Stimulated activated CD8-positive, alpha-beta memory T cell treated with anti-CD3 and anti-CD28 coated beads, Interleukin-12 subunit alpha, Interleukin-12 subunit beta, amount 100 ng/mL, for 4 hours (primary cell): Measurements from ENCODE around the gene LRRFIP2.
"Not testable (repeated sequence)": the region's sequence is repeated elsewhere in the genome, so short reads cannot be mapped to it uniquely, and the experiment has no call there.

Source experiments
- DNase-seq: peaks from one replicate; pipeline ENCODE4 v3.0.0-alpha.2; 2020; ENCODE audit warnings: low read depth

The LRRFIP2 gene

DNA sequence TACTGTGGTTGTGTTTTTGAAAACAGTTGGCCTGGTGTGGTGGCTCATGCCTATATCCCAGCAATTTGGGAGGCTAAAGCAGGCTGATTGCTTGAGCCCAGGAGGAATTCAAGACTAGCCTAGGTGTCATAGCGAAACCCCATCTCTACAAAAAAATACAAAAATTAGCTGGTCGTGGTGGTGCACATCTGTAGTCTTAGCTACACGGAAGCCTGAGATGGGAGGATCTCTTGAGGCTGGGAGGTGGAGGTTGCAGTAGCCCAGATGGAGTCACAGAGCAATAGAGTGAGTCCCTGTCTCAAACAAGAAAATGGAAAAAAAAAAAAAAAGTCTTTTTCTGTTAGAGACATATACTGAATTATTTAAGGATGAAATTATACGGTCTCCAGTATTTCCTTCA, 14.7 kb upstream of the LRRFIP2 start:
- DNase-seq: no peak

DNA sequence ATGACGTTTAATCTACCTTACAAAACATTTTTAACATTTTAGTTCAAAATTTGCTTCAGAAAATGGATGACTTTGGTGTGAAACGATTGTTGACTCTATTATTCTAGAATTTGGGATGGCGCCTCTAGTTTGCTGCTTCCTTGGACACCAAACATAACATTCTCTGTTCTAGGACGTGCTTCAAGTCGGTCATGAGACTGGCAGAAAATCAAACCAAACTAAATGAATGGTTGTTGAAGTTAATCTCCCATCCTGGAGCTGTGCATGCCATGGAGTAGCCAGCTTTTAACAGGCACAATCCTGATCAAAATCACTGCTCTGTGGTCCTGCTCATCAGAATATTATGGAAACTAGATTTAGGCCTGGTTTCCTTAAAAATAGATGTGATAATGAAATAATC, 9.6 kb upstream of the LRRFIP2 start:
- no peak for DNase-seq

DNA sequence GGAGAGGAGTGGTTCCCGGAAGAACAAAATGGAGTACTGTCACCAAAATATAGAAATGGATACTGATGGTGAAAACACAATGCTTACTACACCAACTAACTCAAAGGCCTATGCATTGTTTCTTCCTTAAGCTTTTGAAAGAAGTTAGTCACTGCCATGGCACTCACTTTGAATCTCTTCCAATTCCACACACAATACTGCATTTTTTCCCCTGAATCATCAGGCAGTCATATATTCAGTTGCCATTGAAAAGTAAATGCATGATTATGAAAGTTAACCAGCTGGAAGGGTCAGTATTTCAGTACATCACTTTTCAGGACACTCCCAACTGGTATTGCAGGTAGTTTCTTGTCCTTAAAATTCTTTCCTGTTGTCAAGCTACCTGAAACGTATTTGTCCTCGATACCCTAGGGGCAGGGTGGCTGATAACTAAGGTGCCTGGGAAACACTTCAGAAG, 9.0 kb upstream of the LRRFIP2 start:
- no peak for DNase-seq

GRCh38 chr3:37182816-37183215, 8.4 kb upstream of the LRRFIP2 start:
- DNase-seq: no peak

DNA sequence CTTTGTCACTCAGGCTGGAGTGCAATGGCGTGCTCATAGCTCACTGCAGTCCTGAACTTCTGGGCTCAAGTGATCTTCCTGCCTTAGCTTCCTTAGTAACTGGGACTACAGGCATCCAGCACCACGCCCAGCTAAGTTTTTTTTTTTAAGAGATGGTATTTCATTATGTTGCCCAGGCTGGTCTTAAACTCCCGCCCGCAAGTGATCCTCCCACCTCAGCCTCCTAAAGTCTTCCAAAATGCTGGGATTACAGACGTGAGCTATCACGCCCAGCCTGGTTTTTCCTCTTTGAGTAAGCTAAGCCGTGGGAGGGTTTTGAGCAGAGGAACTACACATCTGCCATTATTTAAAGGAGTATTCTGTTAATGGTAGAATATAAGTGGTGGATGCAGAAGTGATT, 7.4 kb upstream of the LRRFIP2 start:
- DNase-seq: no peak

DNA sequence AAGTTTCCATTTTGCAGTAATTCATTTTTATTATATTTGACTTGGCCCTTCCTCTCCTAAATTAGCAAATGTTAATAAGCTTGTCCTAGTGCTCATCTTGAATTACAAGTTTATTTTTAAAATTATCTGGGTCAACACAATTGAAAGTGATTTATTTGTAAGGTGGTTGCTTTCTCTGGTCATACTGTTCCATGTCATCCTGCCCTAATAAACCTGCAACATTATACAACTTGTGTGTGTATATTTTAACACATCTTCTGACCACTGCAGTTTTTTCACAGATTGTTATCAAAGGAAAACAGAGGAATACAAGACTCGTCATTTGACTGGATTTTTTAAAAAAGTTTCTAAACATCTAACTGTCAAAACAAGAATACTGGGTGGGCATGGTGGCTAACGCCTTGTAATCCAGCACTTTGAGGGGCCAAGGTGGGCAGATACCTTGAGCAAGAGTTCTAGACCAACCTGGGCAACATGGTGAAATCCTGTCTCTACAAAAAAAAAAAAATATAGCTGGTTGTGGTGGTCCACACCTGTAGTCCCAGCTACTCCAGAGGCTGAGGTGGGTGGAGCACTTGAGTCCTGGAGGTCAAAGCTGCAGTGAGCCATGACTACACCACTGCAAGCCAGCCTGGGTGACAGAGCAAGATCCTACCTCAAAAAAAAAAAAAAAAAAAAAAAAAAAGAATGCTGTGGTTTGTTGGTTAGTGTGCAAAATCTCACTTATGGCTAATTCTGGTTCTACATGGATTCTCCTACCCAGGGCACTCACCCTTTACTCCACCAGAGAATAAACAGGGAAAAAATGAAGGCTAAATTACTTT, 5.0 kb upstream of the LRRFIP2 start:
- DNase-seq: no peak

- no peak for DNase-seq
These were observed 576 bp downstream of the LRRFIP2 start for GRCh38 chr3:37173806-37174205.

GRCh38 chr3:37171144-37171543, 3.2 kb downstream of the LRRFIP2 start:
- no peak for DNase-seq

DNA sequence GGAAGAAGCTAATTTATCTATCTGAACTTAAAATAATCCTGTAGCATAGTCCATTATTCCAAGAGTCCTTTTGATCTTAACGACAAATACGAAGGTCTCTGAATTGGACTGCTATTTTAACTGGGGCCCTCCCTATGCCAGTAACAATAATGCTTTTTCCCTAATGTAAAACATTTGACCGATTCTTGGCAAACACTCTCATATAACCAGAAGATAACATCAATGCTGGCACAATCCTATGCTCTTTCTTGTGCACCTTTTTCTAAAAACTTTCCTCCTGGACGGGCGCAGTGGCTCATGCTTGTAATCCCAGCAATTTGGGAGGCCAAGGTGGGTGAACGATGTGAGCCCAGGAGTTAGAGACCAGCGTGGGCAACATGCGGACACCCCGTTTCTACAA, 3.9 kb downstream of the LRRFIP2 start:
- DNase-seq: no peak

DNA sequence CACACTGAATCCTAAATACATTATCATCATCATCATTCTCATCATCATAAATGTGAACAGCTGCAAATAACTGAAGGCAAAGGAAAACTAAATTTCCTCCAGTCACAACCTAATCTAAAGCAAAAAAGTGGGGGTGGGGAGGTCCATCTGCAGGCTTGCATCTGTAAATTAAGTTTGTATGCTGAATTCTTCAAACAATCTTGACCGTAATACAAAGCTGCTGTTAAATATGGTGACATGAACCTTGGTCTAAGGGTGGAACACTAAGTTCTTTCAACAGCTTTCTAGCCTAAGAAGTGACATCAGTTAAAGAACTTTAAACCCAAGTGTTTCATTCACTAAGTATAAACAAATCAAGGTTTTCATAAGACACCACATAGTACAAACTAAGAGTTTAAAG, 4.3 kb downstream of the LRRFIP2 start:
- no peak for DNase-seq

GRCh38 chr3:37168896-37169295, 5.5 kb downstream of the LRRFIP2 start:
- DNase-seq: no peak

GRCh38 chr3:37163262-37164015, 10.9 kb downstream of the LRRFIP2 start:
- no peak for DNase-seq

DNA sequence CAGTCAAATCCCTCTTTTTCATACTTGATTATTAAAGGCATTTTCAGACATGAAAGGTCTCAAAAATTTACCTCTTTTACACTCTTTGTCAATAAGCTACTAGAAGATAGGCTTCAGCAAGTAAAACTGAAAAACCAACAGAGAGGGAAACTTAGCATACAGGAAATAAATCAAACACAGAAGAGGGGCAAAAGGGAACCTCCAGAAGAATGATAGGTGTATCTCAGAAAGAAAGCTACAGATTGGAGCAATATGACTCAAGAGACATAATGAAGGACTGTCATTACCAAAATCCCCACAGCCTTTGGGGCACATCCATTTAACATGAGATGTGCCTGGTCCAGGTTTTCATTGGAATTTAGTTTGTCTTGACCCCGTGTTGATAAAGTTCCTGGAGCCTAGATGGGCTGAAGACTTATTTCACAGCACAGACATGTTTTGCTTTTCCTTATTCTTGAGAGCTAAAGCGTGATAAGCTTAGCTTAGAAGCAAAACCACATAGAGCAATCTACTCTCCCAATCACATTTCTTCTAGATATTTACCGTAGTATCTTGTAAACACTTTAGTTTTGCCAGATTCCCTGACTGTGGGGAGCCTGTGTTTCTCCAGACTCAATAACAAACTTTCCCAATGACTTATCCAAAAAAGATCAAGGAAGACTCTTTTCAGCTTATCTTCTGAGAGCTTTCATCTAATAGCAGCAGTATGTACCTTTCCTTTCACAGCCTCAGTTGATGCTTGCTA, 11.7 kb downstream of the LRRFIP2 start:
- no peak for DNase-seq

DNA sequence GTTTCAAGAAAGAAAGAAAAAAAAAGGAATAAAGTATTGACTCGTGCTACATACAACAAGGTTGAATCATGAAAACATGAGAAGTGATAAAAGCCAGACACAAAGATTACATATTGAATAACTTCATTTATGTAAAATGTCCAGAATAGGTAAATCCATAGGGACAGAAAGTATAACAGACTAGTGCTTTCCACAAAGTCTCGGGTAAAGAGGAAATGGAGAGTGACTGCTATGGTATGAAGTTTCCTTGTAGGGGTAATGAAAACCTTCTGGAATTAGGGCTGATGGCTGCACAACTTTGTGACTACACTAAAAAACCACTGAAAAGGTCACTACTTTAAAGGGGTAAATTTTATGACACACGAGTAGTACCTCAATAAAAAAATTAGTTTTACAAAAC, 13.0 kb downstream of the LRRFIP2 start:
- DNase-seq: no peak

GRCh38 chr3:37155782-37156181, 18.6 kb downstream of the LRRFIP2 start:
- no peak for DNase-seq

DNA sequence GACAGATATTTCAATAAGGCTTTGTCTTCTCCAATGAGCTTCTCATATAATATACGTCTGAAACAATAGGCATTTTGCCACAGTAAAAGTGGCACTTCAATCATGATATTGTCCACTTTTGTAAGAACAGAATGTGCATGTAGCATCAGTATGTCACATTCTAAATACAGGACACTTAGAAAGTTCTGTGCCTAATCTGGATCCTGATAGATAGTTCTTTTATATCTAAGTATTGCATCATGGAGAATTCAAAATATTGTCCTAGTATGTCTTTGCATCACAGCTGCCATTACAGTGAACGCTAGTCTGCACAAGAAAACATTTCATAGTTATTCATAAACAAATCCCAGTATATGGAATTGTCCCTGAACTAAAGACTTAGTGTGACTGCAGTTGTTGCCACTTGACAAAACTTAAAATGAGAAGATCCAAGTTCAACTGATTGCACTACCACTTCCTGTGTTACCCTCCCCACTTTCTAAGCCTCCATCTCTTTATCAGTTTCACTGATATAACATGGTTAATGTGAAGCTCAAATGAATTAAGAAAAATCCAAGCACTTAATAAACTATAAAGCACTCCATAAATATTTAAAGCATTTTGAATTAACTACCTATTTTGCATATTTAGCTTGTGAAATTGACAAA, 19.6 kb downstream of the LRRFIP2 start:
- DNase-seq: no peak

GRCh38 chr3:37150621-37151020, 23.8 kb downstream of the LRRFIP2 start:
- no peak for DNase-seq

DNA sequence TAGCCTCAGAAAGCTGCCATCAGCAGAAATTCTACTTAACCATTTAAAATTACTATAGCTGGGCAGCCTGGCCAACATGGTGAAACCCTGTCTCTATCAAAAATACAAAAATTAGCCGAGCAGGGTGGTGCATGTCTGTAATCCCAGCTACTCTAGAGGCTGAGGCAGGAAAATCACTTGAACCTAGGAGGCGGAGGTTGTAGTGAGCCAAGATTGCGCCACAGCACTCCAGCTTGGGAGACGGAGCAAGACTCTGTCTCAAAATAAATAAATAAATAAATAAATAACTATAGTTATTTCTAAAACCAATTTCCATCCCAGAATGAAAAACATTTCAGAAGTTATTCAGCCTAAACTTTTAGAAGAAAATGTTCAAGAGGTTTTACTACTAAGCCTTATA, 25.1 kb downstream of the LRRFIP2 start:
- no peak for DNase-seq

DNA sequence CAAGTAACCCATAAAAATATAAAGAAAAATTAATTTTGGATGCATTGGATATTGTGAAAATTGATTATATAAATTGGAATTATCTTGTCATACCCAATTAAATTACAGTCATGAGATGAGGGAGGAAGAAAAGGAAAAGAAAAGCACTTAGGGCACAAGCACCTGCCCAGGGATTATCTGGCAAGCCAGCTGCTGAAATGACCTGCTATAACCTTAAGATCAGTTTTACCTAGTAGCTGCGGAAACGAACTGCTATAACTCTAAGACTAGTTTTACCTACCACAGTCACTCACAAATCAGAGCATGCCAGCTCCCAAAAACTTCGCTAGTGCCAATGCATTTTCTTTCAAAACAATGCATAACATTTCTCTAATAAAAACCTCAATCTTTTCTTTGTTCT, 26.2 kb downstream of the LRRFIP2 start:
- no peak for DNase-seq

GRCh38 chr3:37147666-37148065, 26.7 kb downstream of the LRRFIP2 start:
- DNase-seq: no peak

- not testable (repeated sequence) for DNase-seq
These were observed 27.5 kb downstream of the LRRFIP2 start for GRCh38 chr3:37146927-37147326.

DNA sequence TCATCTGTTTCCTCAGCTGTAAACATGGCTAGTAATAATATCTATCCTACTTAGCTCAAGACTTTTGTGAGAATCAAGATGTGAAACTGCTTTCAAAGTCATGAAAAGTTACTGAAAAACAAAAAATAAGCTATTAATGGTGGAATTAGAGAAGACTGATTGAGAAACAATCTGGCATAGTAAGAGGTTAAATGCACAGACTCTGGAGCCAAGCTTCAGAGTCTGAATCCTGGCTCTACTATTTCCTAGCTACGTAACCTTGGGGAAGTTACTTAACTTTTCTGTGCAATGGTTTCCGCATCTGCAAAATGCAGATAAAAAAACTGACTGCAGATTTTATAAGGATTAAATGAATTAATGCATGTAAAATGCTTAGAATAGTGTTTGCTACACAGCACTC, 28.8 kb downstream of the LRRFIP2 start:
- DNase-seq: no peak
